ENCODE measurements around the gene DAND5.

Gene DAND5

GRCh38 chr19:13010038-13010991 is 40.9 kb downstream of the DAND5 start:
- DNase-seq (ENCODE audit: low read depth, low spot score): no peak
- TF ChIP-seq CTCF (IDR thresholded peaks at IDR 0.05; ENCODE audit: low read depth, low read length): no peak
- in situ Hi-C loops (cut with HindIII; ENCODE audit: low sequenced_read_pairs): no loop called here
- H3K4me3 ChIP-seq (ENCODE audit: low read depth, low read length): no peak overlapping the region

- in situ Hi-C loops (cut with HindIII; ENCODE audit: low sequenced_read_pairs): no loop called here
- no peak for DNase-seq (ENCODE audit: low read depth, low spot score)
- no peak overlapping the region for H3K4me3 ChIP-seq (ENCODE audit: low read depth, low read length)
- no peak for TF ChIP-seq CTCF (IDR thresholded peaks at IDR 0.05; ENCODE audit: low read depth, low read length)
Measured at GRCh38 chr19:13010992-13011652, 41.7 kb downstream of the DAND5 start.

GRCh38 chr19:13011653-13012389 is 42.4 kb downstream of the DAND5 start:
- peak; percentile 1 for TF ChIP-seq CTCF (IDR thresholded peaks at IDR 0.05; ENCODE audit: low read depth, low read length)

GRCh38 chr19:13012390-13012689 is 43.0 kb downstream of the DAND5 start:
- H3K4me3 ChIP-seq (ENCODE audit: low read depth, low read length): no peak overlapping the region
- in situ Hi-C loops (cut with HindIII; ENCODE audit: low sequenced_read_pairs): no loop called here
- no peak for DNase-seq (ENCODE audit: low read depth, low spot score)
- TF ChIP-seq CTCF (IDR thresholded peaks at IDR 0.05; ENCODE audit: low read depth, low read length): no peak

More at GRCh38 chr19:13011653-13012389, 42.4 kb downstream of the DAND5 start:
- no peak overlapping the region for H3K4me3 ChIP-seq (ENCODE audit: low read depth, low read length)
- in situ Hi-C loops (cut with HindIII; ENCODE audit: low sequenced_read_pairs): no loop called here
- DNase-seq (ENCODE audit: low read depth, low spot score): no peak

GRCh38 chr19:13012690-13013608 is 43.6 kb downstream of the DAND5 start:
- H3K4me3 ChIP-seq (ENCODE audit: low read depth, low read length): peak overlapping the region; percentile 26
- in situ Hi-C loops (cut with HindIII; ENCODE audit: low sequenced_read_pairs): no loop called here
- DNase-seq (ENCODE audit: low read depth, low spot score): peak; percentile 75
- no peak for TF ChIP-seq CTCF (IDR thresholded peaks at IDR 0.05; ENCODE audit: low read depth, low read length)

Measured in astrocyte of the spinal cord (primary cell).